Stomach (tissue), 9 donors: ENCODE results near the gene APEX1. TPM values are rescaled to one million over a fixed set of nuclear protein-coding genes. Genes with fewer than 3 reads are reported as not detected.

Source experiments
- DNase-seq, 2 donors: peaks; one replicate each; pipeline versions ENCODE4 v3.0.0 to v3.0.0-alpha.2; 2013 to 2019
- H3K27ac ChIP-seq, 5 donors: fragments of 200-600 bp in 4 of 5; sonication (generic) in 4 of 5; one replicate each; pipeline ENCODE4 v1.5.1; 2013 to 2019; ENCODE audit warnings: mild to moderate bottlenecking in 1 of 5, moderate library complexity in 1 of 5
- H3K27me3 ChIP-seq, 3 donors: fragments of 200-600 bp; sonication (generic); one replicate each; pipeline ENCODE4 v1.5.1; 2017 to 2019; ENCODE audit warnings: mixed run types in 1 of 3
- H3K36me3 ChIP-seq, 4 donors: fragments of 200-600 bp; sonication (generic); 1 replicate in 3 of 4; 2 replicates in 1 of 4; pipeline ENCODE4 v1.5.1; 2016 to 2019
- H3K4me1 ChIP-seq, 4 donors: fragments of 200-600 bp; sonication (generic); one replicate each; pipeline ENCODE4 v1.5.1; 2016 to 2019
- H3K4me3 ChIP-seq, 4 donors: fragments of 200-600 bp; sonication (generic) in 3 of 4; one replicate each; pipeline ENCODE4 v1.5.1; 2016 to 2019; ENCODE audit warnings: mild to moderate bottlenecking in 1 of 4
- H3K9me3 ChIP-seq, 4 donors: fragments of 200-600 bp; sonication (generic); one replicate each; pipeline ENCODE4 v1.5.1; 2016 to 2019
- EP300 ChIP-seq: sonication (generic); formaldehyde crosslinking; IDR thresholded peaks from one replicate; pipeline ENCODE4 v1.6.1; 2017; ENCODE audit warnings: antibody characterized with exemption
- POLR2A ChIP-seq, 4 donors: fragments of 450-650 bp; IDR thresholded peaks; one replicate each; pipeline ENCODE4 v1.6.1; 2016; ENCODE audit warnings: antibody characterized with exemption in 4 of 4, control low read depth in 2 of 4, mild to moderate bottlenecking in 1 of 4, moderate library complexity in 1 of 4
- POLR2AphosphoS5 ChIP-seq, 3 donors: sonication (generic); formaldehyde crosslinking; IDR thresholded peaks; one replicate each; pipeline ENCODE4 v1.6.1; 2016; ENCODE audit warnings: antibody characterized with exemption in 3 of 3
- WGBS, 5 donors: extraction: QIAGEN DNeasy Blood & Tissue Kit in 3 of 5; methylation state at CpG; one replicate each; pipeline versions ENCODE4 v1.1.5 to v1.1.7; 2013 to 2018; 5-methylcytosine and 5-hydroxymethylcytosine counted together
- intact Hi-C: fragments of 100-400 bp; cut with DNase I; formaldehyde crosslinking; loops from one replicate; pipeline ENCODE4 v1.15.1; 2023; ENCODE audit warnings: low total_unique reads
- polyA plus RNA-seq, 3 donors: library from polyadenylated mRNA; stranded (reverse); fragments of 200-250 nt; gene quantifications; one replicate each; pipeline ENCODE4 v1.2.3, GENCODE V29; 2013
- total RNA-seq, 5 donors: library from RNA; depleted of rRNA; stranded (reverse); fragments of >200 nt; gene quantifications; one replicate each; pipeline versions ENCODE4 v1.1.0 to v1.2.3, GENCODE V29; 2014 to 2016
- TF ChIP-seq, protein P1 (sequence below), 7 experiments: fragments of 450-650 bp in 4 of 7; fragments of 200-600 bp in 3 of 7; sonication (generic) in 3 of 7; IDR thresholded peaks; one replicate each; pipeline ENCODE4 v1.5.1; 2016 to 2019; ENCODE audit warnings: antibody characterized with exemption in 7 of 7, control low read depth in 2 of 7, mild to moderate bottlenecking in 1 of 7
- donor health status: healthy with polysubstance abuse.
- donor health status: Bipolar disorder and iron deficiency.
- donor health status: healthy.

The APEX1 gene
- total and polyA plus RNA-seq, 8 donors = 70.1 to 219 (median 137) TPM

DNA sequence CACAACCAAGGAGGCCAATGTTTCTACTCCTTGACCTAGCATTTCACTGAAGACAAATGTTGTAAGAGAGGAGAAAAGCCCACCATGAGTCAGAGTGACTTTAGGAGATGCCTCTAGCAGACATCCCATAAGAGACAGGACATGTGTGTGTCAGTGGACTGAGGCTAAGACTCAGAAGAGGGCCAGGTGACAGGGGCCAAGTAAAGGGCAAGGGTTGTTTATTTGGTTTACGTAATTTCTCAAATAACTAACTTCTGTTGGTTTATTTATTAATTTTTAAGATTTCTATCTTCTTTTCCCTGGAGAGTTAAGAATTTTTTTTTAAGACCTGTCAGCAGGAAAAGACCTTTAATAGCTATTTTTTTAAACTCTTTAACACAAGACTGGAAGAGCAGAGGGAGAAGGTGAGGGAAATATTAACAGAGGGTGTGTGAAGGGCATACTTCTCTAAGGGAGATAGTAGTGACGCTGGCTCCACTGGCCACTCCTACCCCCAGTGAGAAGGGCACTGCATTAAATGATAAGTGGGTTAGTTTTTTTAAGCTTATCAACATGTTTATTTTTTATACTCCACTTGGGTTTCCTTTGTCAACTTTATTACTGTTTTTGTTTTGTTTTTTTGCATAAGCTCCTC, 17.6 kb downstream of the APEX1 start:
- H3K27me3 ChIP-seq = no peaks in the 10 kb centered on the region
- H3K4me3 ChIP-seq = no peak overlapping the region
- H3K27ac ChIP-seq = peak overlapping the region in 2 of 5 donors; percentile 33 to 34
- peak in 1 of 2 donors; percentile 52 for DNase-seq
- H3K36me3 ChIP-seq = peaks cover 24 to 57% (median 51%) of the 10 kb centered on the region in 4 donors
- no peaks in the 10 kb centered on the region for H3K9me3 ChIP-seq
- TF ChIP-seq POLR2AphosphoS5 (IDR thresholded peaks at IDR 0.05) (no peak), POLR2A (IDR thresholded peaks at IDR 0.05) (no peak), EP300 (no peak)
- TF ChIP-seq, protein P1, sequence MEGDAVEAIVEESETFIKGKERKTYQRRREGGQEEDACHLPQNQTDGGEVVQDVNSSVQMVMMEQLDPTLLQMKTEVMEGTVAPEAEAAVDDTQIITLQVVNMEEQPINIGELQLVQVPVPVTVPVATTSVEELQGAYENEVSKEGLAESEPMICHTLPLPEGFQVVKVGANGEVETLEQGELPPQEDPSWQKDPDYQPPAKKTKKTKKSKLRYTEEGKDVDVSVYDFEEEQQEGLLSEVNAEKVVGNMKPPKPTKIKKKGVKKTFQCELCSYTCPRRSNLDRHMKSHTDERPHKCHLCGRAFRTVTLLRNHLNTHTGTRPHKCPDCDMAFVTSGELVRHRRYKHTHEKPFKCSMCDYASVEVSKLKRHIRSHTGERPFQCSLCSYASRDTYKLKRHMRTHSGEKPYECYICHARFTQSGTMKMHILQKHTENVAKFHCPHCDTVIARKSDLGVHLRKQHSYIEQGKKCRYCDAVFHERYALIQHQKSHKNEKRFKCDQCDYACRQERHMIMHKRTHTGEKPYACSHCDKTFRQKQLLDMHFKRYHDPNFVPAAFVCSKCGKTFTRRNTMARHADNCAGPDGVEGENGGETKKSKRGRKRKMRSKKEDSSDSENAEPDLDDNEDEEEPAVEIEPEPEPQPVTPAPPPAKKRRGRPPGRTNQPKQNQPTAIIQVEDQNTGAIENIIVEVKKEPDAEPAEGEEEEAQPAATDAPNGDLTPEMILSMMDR (IDR thresholded peaks at IDR 0.05) = no peak
- peaks cover 28 to 73% (median 41%) of the 10 kb centered on the region in 4 donors for H3K4me1 ChIP-seq
- WGBS, 5 donors = 54 to 67% (median 63%) methylated on average over 2 of the region's 2 CpGs
- intact Hi-C loops = loop anchor here (10.0 kb wide), 1 partner anchor 58 kb away; the partner anchor contains the start of gene TEP1

DNA sequence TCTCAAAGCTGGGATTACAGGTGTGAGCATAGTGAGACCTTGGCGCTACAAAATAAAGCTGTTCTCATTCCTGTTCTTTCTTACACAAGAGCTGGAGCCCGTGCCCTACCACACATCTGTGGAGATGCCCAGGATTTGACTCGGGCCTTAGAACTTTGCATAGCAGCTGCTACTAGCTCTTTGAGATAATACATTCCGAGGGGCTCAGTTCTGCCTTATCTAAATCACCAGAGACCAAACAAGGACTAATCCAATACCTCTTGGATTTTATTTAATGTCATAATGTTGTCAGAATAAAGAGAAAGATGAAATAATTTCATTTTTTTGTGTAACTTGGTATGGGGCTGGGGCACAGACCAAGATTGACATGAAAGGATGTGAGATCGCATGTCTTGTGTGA, 21.8 kb downstream of the APEX1 start:
- no peak for TF ChIP-seq POLR2A (IDR thresholded peaks at IDR 0.05)
- no peak for TF ChIP-seq EP300
- TF ChIP-seq, protein P1 (IDR thresholded peaks at IDR 0.05) = no peak
- no peak for TF ChIP-seq POLR2AphosphoS5 (IDR thresholded peaks at IDR 0.05)
- intact Hi-C loops = loop anchor here (10.0 kb wide), 1 partner anchor 62 kb away; the partner anchor contains the start of gene TEP1
- 59 to 76% (median 69%) methylated on average over 5 of the region's 5 CpGs for WGBS, 5 donors
- Histone ChIP-seq H3K27me3 (no peaks in the 10 kb centered on the region), H3K4me3 (no peak overlapping the region), H3K4me1 (peaks cover 16 to 57% (median 21%) of the 10 kb centered on the region in 4 donors), H3K36me3 (peaks cover 24 to 71% (median 55%) of the 10 kb centered on the region in 4 donors), H3K9me3 (no peaks in the 10 kb centered on the region), H3K27ac (peak overlapping the region; percentile 37 to 72 (median 58))
- DNase-seq = no peak

GRCh38 chr14:20477211-20477876, 22.3 kb downstream of the APEX1 start:
- Histone ChIP-seq H3K4me1 (peaks cover 16 to 52% (median 19%) of the 10 kb centered on the region in 4 donors), H3K9me3 (no peaks in the 10 kb centered on the region), H3K27me3 (no peaks in the 10 kb centered on the region), H3K4me3 (no peak overlapping the region), H3K27ac (peak overlapping the region; percentile 37 to 72 (median 57)), H3K36me3 (peaks cover 24 to 66% (median 53%) of the 10 kb centered on the region in 4 donors)
- peak in 1 of 3 donors; percentile 47 for TF ChIP-seq POLR2AphosphoS5 (IDR thresholded peaks at IDR 0.05)
- TF ChIP-seq POLR2A (IDR thresholded peaks at IDR 0.05) = no peak
- TF ChIP-seq, protein P1 (IDR thresholded peaks at IDR 0.05) = no peak
- WGBS, 5 donors = 17 to 50% (median 23%) methylated on average over 1 of the region's 1 CpG
- intact Hi-C loops = loop anchor here (10.0 kb wide), 1 partner anchor 63 kb away; the partner anchor contains the start of gene TEP1
- peak; percentile 56 to 73 for DNase-seq

- no peaks in the 10 kb centered on the region for H3K9me3 ChIP-seq
- H3K4me3 ChIP-seq = no peak overlapping the region
- H3K27ac ChIP-seq = no peak overlapping the region
- H3K4me1 ChIP-seq = peaks cover 14 to 36% (median 20%) of the 10 kb centered on the region in 4 donors
- peaks cover 24 to 51% (median 37%) of the 10 kb centered on the region in 4 donors for H3K36me3 ChIP-seq
- H3K27me3 ChIP-seq = no peaks in the 10 kb centered on the region
- no peak for TF ChIP-seq POLR2A (IDR thresholded peaks at IDR 0.05)
- TF ChIP-seq, protein P1 (IDR thresholded peaks at IDR 0.05) = no peak
- no peak for TF ChIP-seq EP300
- no peak for TF ChIP-seq POLR2AphosphoS5 (IDR thresholded peaks at IDR 0.05)
- WGBS, 5 donors = 90 to 95% (median 92%) methylated on average over 2 of the region's 2 CpGs
- intact Hi-C loops = loop anchor here (10.0 kb wide), 1 partner anchor 64 kb away; the partner anchor contains the start of gene TEP1
- DNase-seq = no peak
These were observed 23.9 kb downstream of the APEX1 start for GRCh38 chr14:20478894-20479293.
